GM12873 (cell line): ENCODE data around the gene AUH.

Experiments used
- CTCF ChIP-seq: IDR thresholded peaks from 2 replicates; pipeline ENCODE4 v1.5.1; 2012; ENCODE audit warnings: low read depth, mild to moderate bottlenecking, moderate library complexity, low read length, control low read depth; ENCODE audit not compliant: insufficient read depth; ENCODE audit errors: missing control alignments

Gene AUH

GRCh38 chr9:91193658-91194391, 167.9 kb downstream of the AUH start:
- TF ChIP-seq CTCF, result no peak

- peak; percentile 16 for TF ChIP-seq CTCF
These were observed 168.5 kb downstream of the AUH start for GRCh38 chr9:91193087-91193657.

- no peak for TF ChIP-seq CTCF
These were observed 169.2 kb downstream of the AUH start for GRCh38 chr9:91192381-91193086.

- TF ChIP-seq CTCF, result no peak
These were observed 170.0 kb downstream of the AUH start for GRCh38 chr9:91191411-91192380.

- TF ChIP-seq CTCF, result no peak
These were observed 171.7 kb downstream of the AUH start for GRCh38 chr9:91190062-91190461.

GRCh38 chr9:91188719-91189590, 172.8 kb downstream of the AUH start:
- TF ChIP-seq CTCF, result no peak
